ENCODE data around the gene RABL6. TPM values are rescaled to one million over a fixed set of nuclear protein-coding genes. Genes with fewer than 3 reads are reported as not detected.

The RABL6 gene
- polyA plus RNA-seq, 3 donors, result 66.7 to 81.4 (median 78.7) TPM

- DNase-seq, result no peak
These were observed 1.0 kb downstream of the RABL6 start for GRCh38 chr9:136808806-136809158.

DNA sequence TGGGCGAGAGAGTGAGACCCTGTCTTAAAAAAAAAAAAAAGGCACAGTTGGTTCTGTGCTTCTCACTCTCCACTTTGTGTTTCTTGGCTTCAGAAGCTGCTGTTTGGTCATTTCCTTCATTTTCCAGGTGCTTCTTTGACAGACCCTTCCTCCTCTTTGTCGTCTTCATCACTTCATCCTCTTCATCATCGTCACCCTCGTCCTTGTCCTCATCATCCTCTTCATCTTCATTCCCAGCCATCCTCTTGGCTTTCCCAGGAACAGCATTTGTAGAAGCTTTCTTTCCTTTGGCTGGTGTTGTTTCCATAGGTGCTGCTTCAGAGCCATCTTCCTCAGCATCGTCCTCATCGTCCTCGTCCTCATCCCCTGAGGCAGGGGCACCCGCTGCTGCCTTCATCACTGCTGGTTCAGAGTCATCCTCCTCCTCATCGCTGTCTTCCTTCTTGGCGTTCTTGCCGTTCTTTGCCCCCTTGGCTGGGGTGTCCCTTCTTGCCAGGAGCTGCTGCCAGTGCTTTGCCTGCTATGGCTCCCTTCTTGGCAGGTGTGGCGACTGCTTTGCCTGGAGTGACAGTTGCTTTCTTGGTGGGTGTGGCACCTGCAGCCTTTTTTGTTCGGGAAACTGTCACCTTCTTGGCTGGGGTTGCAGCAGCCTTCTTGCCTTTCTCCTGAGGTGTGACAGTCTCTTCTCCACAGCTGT, 7.1 kb downstream of the RABL6 start:
- no peak for DNase-seq

DNA sequence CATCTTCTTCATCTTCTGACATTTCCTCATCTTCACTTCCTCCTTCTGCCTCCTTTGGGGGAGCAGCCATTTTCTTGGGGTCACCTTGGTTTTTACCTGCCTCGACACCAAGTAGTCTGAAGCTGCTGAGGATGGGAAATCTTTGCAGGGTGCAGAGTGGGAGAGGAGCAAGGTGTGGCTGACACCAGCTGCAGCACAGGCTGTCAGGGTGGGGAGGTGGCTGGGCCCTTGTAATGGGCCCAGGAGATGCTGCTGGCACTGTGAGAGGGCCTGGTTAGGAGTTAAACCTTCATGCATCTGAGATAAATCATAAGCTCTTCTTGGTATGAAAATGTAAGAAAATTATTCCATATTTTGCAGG, 7.7 kb downstream of the RABL6 start:
- no peak for DNase-seq

DNA sequence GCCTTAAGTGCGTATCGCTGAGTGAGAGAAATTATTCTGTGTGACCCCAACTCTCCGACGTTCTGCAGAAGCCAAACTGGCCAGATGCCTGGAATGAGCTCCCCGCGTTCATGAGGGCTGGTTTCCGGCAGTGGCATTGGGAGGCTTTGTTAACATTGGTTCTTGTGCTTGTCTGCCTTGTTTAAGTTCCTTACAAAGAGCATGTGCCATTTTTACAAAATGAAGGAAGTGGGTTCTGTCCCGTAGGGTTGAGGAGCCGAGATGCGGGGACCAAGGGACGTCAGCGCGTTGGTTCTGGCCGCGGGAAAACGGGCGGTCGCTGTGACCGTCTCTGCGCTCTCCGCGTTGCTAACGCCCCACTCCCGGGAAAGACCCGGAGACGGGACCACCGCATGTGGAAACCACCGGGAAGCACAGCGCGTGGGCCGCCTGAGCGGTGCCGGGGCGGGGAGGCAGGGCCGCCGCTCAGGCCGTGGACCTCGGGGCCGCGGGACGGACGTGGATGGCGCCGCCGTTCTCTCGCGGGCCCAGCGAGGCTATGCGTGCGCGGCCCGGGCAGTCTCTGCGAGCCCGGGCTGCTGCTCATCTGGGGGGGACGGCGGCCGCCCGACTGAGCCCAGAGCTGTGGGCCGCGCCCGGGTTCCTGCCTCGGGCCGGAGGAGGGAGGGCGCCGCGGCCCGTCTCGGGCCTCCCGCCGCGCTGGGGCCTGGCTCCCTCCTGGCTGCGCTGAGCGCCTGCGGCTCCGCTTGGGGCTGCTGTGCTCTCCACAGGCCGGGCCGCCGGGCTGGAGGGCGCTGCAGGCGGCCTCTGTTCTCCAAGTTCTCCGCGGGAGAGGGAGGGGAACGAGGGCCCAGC, 13.4 kb downstream of the RABL6 start:
- no peak for DNase-seq

DNA sequence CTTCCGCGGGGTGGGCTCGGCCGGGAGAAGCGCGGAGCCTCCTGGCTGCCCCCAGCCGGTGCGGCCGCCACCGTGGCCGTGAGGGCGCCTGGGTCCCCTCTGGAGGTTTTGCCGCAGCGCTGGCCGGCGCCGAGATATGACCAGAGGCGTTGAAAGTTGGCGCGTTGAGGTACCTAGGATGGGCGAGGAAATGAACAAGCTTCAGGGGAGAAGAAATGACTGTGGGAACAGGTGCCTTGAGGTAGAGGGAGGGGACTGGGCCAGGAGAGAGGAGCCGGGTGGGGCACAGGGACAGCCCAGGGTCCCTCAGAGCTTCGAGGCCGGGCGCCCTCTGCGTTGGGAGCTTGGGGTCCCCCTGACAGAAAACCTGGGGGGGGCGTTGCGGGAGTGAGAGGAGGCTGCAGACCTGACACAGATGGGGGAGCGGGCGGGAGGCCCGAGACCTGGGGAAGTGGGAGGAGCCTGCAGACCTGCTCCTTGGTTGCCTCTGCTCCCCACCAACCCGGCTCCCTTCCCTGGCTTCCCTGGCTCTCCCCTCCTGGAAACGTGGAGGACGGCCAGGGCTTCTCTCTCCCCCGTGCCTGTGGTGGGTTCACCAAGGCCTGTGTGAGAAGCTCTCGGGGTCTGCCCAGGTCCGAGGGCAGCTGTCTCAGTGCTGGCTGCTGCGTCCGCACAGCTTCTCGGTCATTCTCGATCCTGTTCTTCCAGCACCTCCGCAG, 14.2 kb downstream of the RABL6 start:
- no peak for DNase-seq

- no peak for DNase-seq
These were observed 15.6 kb downstream of the RABL6 start for GRCh38 chr9:136823136-136824046.

GRCh38 chr9:136824496-136825225, 16.9 kb downstream of the RABL6 start:
- DNase-seq, result no peak

GRCh38 chr9:136825295-136826187, 17.8 kb downstream of the RABL6 start:
- no peak for DNase-seq

DNA sequence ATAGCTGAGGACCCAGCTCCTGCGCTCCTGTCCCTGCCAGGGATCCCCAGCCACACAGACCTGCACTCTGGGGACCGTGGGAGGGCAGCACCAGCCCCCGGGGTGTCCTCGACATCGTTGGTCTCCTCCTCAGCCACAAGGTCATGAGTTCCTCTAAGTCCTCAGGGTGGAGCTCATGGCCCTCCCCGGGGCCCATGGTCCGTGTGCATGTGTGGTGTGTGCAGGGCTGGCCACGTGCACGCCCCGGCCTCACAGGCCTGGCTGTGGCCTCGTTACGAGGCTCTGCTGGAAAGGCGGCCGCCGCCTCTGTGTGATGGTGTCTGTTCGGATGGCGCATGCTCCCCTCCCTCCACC, 18.4 kb downstream of the RABL6 start:
- DNase-seq, result no peak

GRCh38 chr9:136826703-136827582, 19.2 kb downstream of the RABL6 start:
- no peak for DNase-seq

- DNase-seq, result no peak
These were observed 20.2 kb downstream of the RABL6 start for GRCh38 chr9:136827794-136828473.

DNA sequence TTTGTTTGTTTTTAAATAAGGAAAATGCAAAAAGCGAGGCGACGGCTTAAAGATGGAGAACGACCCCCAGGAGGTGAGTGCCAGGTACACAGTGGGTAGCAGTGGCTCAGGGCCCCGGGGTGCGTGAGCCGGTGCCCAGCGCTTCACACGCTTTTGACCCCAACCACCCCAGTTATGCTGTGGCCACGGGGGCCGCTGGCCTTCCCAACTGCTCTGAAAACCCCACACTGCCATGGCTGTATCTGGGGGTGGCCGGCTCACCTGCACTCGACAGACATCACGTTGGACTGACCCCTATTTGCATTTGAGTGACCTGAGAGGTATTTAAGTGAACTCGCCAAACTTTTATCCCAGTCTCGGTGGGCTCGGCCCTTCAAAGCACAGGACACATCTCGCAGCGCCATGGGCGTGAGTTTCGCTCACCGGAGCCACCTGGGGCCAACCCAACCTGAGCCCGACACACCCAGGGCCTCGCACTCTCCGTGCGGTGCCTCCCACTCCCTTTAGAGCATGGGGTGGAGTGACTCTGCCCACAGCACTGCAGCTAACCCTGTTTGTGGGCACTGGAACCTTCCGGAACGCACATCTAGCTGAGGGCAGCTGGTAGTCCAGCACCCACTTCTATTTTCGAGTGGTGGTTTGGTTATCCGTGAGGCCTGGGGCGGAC, 20.9 kb downstream of the RABL6 start:
- no peak for DNase-seq

DNA sequence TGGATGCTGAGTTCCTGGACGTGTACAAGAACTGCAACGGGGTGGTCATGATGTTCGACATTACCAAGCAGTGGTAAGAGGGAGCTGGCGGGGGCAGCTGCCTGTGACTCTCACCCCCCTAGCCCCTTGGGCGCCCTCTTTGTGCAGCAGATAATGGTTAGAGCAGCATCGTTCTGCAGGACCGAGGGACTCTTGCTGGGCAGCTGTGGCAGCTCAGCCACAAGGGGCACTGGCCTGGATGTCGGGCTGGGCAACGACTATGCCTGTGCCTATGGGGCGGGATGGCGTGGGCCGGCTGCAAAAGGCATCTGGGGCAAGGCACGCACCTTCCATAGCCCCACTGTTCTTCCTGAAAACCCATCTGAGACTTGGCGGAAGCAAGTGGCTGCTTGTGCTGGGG, 21.7 kb downstream of the RABL6 start:
- DNase-seq, result no peak

DNA sequence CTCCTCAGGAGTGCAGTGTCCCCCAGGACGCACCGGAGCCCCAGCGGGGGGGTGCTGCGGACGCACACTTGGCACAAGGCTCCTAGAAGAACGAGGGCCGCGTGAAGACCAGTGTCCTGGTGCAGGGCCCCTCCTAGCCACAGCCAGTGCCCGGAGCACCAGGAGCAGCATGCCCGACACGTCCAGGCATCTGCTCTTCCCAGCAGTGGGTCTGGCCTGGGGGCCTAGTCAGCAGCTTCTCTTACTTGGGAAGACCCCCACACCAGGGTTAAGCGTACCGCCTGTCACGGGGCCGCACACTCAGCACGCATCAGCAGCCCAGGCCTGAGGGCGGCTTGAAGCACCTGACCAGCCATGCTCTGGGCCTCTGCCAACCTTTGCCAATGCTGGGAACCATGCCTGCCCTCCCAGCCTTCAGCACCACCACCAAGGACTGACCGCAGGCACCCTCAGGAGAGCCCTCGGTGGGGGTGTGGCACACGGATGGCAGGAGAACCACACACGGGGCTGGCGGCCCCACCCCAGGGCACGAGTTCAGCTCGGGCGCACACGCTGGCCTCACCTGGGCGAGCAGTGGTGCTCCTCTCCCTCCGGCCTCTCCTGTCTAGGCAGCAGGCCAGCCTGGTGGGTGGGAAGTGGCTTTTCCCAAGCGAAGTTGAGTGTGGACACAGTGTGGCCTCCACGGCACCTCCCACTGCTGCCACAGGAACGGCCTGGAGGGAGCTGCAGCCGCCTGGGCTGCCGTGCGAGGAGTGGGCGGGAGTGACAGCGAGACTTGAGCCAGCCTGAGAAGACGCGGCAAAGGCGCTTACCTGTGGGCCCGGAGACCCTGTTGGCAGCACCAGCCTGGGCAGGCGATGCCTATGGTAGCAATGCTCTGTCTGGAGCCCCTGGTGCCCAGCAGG, 22.5 kb downstream of the RABL6 start:
- DNase-seq, result no peak

DNA sequence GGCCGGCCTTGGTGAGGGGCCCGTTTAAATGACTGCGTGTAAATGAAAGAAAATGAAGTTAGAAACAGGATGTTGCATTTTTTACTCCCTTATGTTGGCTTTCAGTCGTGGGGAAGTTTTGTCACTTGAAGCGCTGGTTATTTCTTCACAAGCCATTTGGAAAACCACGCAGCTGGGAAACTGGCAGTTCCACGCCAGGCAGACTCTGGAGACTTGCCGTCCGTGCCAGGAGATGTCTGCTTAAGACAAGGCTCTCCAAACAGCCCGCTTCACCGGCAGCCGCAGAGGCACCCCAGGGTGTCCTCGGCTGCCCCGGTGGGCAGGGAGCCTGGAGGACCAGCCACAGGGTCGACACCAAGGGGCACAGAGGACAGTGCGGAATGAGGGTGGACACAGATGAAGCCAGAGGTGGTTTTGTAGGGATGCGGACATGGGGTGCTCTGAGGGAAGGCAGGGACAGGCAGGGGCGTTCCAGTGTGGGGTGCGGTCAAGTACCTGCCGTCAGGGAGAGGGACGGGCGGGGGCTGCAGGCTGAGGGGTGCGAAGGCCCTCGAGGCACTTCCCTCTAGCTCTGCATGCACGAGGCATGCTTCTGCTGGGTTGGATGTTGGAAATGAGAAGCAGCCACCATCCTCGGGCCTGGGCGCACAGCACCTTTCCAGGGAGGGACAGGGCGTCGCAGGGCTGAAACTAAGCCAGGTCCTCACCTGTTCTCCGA, 23.4 kb downstream of the RABL6 start:
- no peak for DNase-seq

DNA sequence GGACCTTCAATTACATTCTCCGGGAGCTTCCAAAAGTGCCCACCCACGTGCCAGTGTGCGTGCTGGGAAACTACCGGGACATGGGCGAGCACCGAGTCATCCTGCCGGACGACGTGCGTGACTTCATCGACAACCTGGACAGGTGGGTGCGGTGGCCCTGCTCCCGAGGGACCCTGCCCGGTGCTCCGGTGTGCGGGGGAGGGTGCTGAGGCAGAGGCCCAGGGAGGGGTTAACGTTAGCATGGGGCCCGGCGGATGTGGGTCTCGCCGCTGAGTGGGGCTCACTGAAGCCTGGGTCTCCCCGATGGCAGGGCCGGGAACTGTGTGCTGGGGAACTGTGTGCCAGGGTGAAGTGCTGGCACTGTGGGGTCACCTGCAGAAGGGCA, 24.0 kb downstream of the RABL6 start:
- no peak for DNase-seq
